IMR-90 (cell line): ENCODE results near the gene MOV10L1. TPM values are rescaled to one million over a fixed set of nuclear protein-coding genes. Genes with fewer than 3 reads are reported as not detected.

Experiments
- ATAC-seq: fragments of 200-7000 bp; cut with Tn5 transposase; 2 replicates; pipeline ENCODE4 v1.9.1; 2020; ENCODE audit warnings: low read depth, mild to moderate bottlenecking, moderate library complexity
- BruUV-seq: library from RNA; stranded (reverse); fragments of 400-500 nt; replicated peaks from 2 replicates; lab custom pipeline; 2021; lab: Mats Ljungman, UMichigan
- CTCF ChIA-PET: fragments of 300-600 bp; formaldehyde crosslinking; extraction: SDS; loops from one replicate; lab custom pipeline; 2021; ENCODE audit warnings: antibody characterized with exemption; lab: Yijun Ruan, JAX
- POLR2A ChIA-PET: fragments of 300-600 bp; sonication (Branson Sonifier 250); formaldehyde crosslinking; loops from one replicate; lab custom pipeline; 2022; ENCODE audit warnings: antibody characterized with exemption; ENCODE audit not compliant: unreplicated experiment; lab: Charles Lee
- DNase-seq: peaks from one replicate; pipeline ENCODE4 v3.0.0; 2013
- H2AFZ ChIP-seq: replicated peaks from 2 replicates; pipeline ENCODE3; 2013; ENCODE audit warnings: low read length, mild to moderate bottlenecking; ENCODE audit not compliant: poor library complexity
- H2AK5ac ChIP-seq: 2 replicates; pipeline ENCODE4 v1.6.1; 2013; ENCODE audit warnings: low read depth, low read length, inconsistent platforms
- H2AK9ac ChIP-seq: replicated peaks from 2 replicates; pipeline ENCODE3; 2013; ENCODE audit warnings: mild to moderate bottlenecking, low read depth, low read length, moderate library complexity; ENCODE audit not compliant: poor library complexity
- H2BK120ac ChIP-seq: 2 replicates; pipeline ENCODE4 v1.6.1; 2013; ENCODE audit warnings: low read depth, low read length, inconsistent platforms
- H2BK15ac ChIP-seq: 3 replicates; pipeline ENCODE4 v1.6.1; 2013; ENCODE audit warnings: low read depth, low read length, inconsistent platforms
- H2BK20ac ChIP-seq: 2 replicates; pipeline ENCODE4 v1.6.1; 2013; ENCODE audit warnings: low read depth, mild to moderate bottlenecking, inconsistent platforms, low read length, moderate library complexity
- H2BK5ac ChIP-seq: 2 replicates; pipeline ENCODE4 v1.6.1; 2013; ENCODE audit warnings: mild to moderate bottlenecking, low read depth, low read length, inconsistent platforms; ENCODE audit not compliant: poor library complexity, severe bottlenecking
- H3K14ac ChIP-seq: replicated peaks from 2 replicates; pipeline ENCODE4 v1.6.1; 2013; ENCODE audit warnings: low read depth, low read length, inconsistent platforms
- H3K18ac ChIP-seq: 2 replicates; pipeline ENCODE4 v1.6.1; 2013; ENCODE audit warnings: low read depth, low read length, control low read depth
- H3K23ac ChIP-seq: 2 replicates; pipeline ENCODE4 v1.6.1; 2013; ENCODE audit warnings: low read depth, low read length, inconsistent platforms
- H3K27ac ChIP-seq: 2 replicates; pipeline ENCODE4 v1.5.1; 2013; ENCODE audit warnings: mild to moderate bottlenecking, control low read depth, low read length; ENCODE audit not compliant: insufficient read depth
- H3K27me3 ChIP-seq: 2 replicates; pipeline ENCODE4 v1.6.1; 2013; ENCODE audit warnings: low read length; ENCODE audit not compliant: control insufficient read depth, insufficient read depth
- H3K36me3 ChIP-seq: 2 replicates; pipeline ENCODE4 v1.6.1; 2013; ENCODE audit warnings: low read length, mixed read lengths; ENCODE audit not compliant: control insufficient read depth, insufficient read depth
- H3K4ac ChIP-seq: 2 replicates; pipeline ENCODE4 v1.6.1; 2013; ENCODE audit warnings: low read depth, low read length, inconsistent platforms
- H3K4me1 ChIP-seq: 2 replicates; pipeline ENCODE4 v1.6.1; 2013; ENCODE audit warnings: low read length, mixed read lengths; ENCODE audit not compliant: control insufficient read depth, insufficient read depth
- H3K4me2 ChIP-seq: 2 replicates; pipeline ENCODE4 v1.6.1; 2013; ENCODE audit warnings: low read depth, mild to moderate bottlenecking, control low read depth, low read length, moderate library complexity
- H3K4me3 ChIP-seq: 2 replicates; pipeline ENCODE4 v1.5.1; 2013; ENCODE audit warnings: low read depth, mild to moderate bottlenecking, control low read depth, low read length, moderate library complexity; ENCODE audit not compliant: insufficient read depth
- H3K56ac ChIP-seq: 2 replicates; pipeline ENCODE4 v1.6.1; 2013; ENCODE audit warnings: low read length, inconsistent platforms; ENCODE audit not compliant: insufficient read depth; ENCODE audit errors: extremely low read depth
- H3K79me1 ChIP-seq, 2 experiments: 2 replicates each; pipeline ENCODE4 v1.6.1; 2013; ENCODE audit warnings: low read length in 2 of 2, inconsistent platforms in 1 of 2, low read depth in 1 of 2
- H3K9ac ChIP-seq: 2 replicates; pipeline ENCODE4 v1.6.1; 2013; ENCODE audit warnings: low read depth, low read length, control low read depth
- H3K9me1 ChIP-seq: 2 replicates; pipeline ENCODE4 v1.6.1; 2013; ENCODE audit warnings: low read length, inconsistent platforms; ENCODE audit not compliant: insufficient read depth
- H3K9me3 ChIP-seq: 2 replicates; pipeline ENCODE4 v1.6.1; 2013; ENCODE audit warnings: low read length; ENCODE audit not compliant: control insufficient read depth, insufficient read depth
- H4K20me1 ChIP-seq: 2 replicates; pipeline ENCODE4 v1.6.1; 2013; ENCODE audit warnings: low read length, inconsistent platforms; ENCODE audit not compliant: insufficient read depth
- H4K5ac ChIP-seq: 2 replicates; pipeline ENCODE4 v1.6.1; 2013; ENCODE audit warnings: mild to moderate bottlenecking, low read depth, low read length, control low read depth
- H4K8ac ChIP-seq, 2 experiments: 2 replicates each; pipeline ENCODE4 v1.6.1; 2013; ENCODE audit warnings: low read depth in 2 of 2, low read length in 2 of 2, control low read depth in 1 of 2, inconsistent platforms in 1 of 2
- H4K91ac ChIP-seq: 2 replicates; pipeline ENCODE4 v1.6.1; 2013; ENCODE audit warnings: low read depth, low read length, inconsistent platforms; ENCODE audit not compliant: insufficient read depth
- BHLHE40 ChIP-seq: fragments of 150-350 bp; IDR thresholded peaks from 2 replicates; pipeline ENCODE4 v1.6.1; 2016; ENCODE audit warnings: mild to moderate bottlenecking, low read depth, low read length
- CEBPB ChIP-seq: IDR thresholded peaks from 2 replicates; pipeline ENCODE4 v1.6.1; 2012; ENCODE audit warnings: low read depth, low read length, improper control_type of control experiment
- CHD1 ChIP-seq: IDR thresholded peaks from 2 replicates; pipeline ENCODE4 v1.6.1; 2012; ENCODE audit warnings: low read depth, low read length, improper control_type of control experiment
- FOS ChIP-seq: fragments of 150-350 bp; IDR thresholded peaks from 2 replicates; pipeline ENCODE4 v1.6.1; 2016; ENCODE audit warnings: low read depth, low read length
- MXI1 ChIP-seq: IDR thresholded peaks from 2 replicates; pipeline ENCODE4 v1.6.1; 2012; ENCODE audit warnings: low read depth, mild to moderate bottlenecking, low read length, moderate library complexity, borderline replicate concordance
- SMC3 ChIP-seq: fragments of 150-350 bp; IDR thresholded peaks from 2 replicates; pipeline ENCODE4 v1.6.1; 2016; ENCODE audit warnings: low read depth, mild to moderate bottlenecking, antibody characterized with exemption, low read length, moderate library complexity
- WGBS, 2 experiments: methylation state at CpG; one replicate each; pipeline versions ENCODE4 v1.1.5 to v1.1.7; 2013; ENCODE audit warnings: missing lambda C conversion rate in 2 of 2; ENCODE audit not compliant: insufficient read length in 1 of 2; ENCODE audit errors: extremely low coverage in 2 of 2; 5-methylcytosine and 5-hydroxymethylcytosine counted together
- dilution Hi-C: fragments of 300-500 bp; cut with HindIII; formaldehyde crosslinking; loops from one replicate; pipeline ENCODE4 v1.14.3; 2018; ENCODE audit warnings: low sequenced_read_pairs; ENCODE audit not compliant: unreplicated experiment
- in situ Hi-C: fragments of 300-500 bp; cut with MboI; formaldehyde crosslinking; loops from 3 replicates; pipeline ENCODE4 v1.14.3; 2019; ENCODE audit warnings: low sequenced_read_pairs, inconsistent platforms, mixed read lengths
- intact Hi-C: fragments of 100-400 bp; cut with micrococcal nuclease; formaldehyde crosslinking; loops from 2 replicates; pipeline ENCODE4 v1.10.0; 2022
- polyA plus RNA-seq, 3 experiments: library from polyadenylated mRNA; depleted of rRNA; stranded (reverse); fragments of >200 nt; gene quantifications; 2 replicates each; pipeline ENCODE4 v1.2.3, GENCODE V29; 2012; ENCODE audit warnings: low replicate concordance in 1 of 3
- total RNA-seq: library from RNA; depleted of rRNA; stranded (reverse); fragments of >200 nt; gene quantifications from 2 replicates; pipeline ENCODE4 v1.2.3, GENCODE V29; 2012

The MOV10L1 gene
- total and polyA plus RNA-seq, 2 of the 4 experiments (the other 2 are of a cell fraction): 0.72 to 1.4 TPM

- Histone ChIP-seq H3K9ac (no peak overlapping the region), H3K4ac (no peak overlapping the region), H2BK120ac (no peak overlapping the region), H2BK5ac (no peak overlapping the region), H3K4me3 (no peak overlapping the region), H3K4me2 (no peak overlapping the region), H3K18ac (no peak overlapping the region), H3K27ac (no peak overlapping the region), H3K36me3 (no peaks in the 10 kb centered on the region), H4K91ac (no peak overlapping the region), H3K9me3 (peaks cover 16% of the 10 kb centered on the region), H2AK9ac (no peak overlapping the region), H2BK15ac (no peak overlapping the region), H3K56ac (no peak overlapping the region), H2AFZ (no peak overlapping the region), H4K20me1 (no peaks in the 10 kb centered on the region), H4K8ac (no peak overlapping the region), H4K5ac (no peak overlapping the region), H2AK5ac (no peak overlapping the region), H2BK20ac (no peak overlapping the region), H3K14ac (no peak overlapping the region), H3K23ac (no peak overlapping the region), H3K79me1 (no peaks in the 10 kb centered on the region), H3K27me3 (peaks cover 33% of the 10 kb centered on the region), H3K9me1 (no peaks in the 10 kb centered on the region), H3K4me1 (no peaks in the 10 kb centered on the region)
- in situ Hi-C loops: no loop called here
- ChIA-PET POLR2A (no interaction called here), CTCF (interaction anchor here (1.3 kb wide), 1 partner anchor 11 kb away, joined by 3 read pairs; no protein-coding TSS in a partner anchor)
- intact Hi-C loops: no loop called here
- dilution Hi-C loops: no loop called here
- ATAC-seq (no peak), DNase-seq (no peak)
- no peak for TF ChIP-seq CHD1
- TF ChIP-seq SMC3: no peak
- TF ChIP-seq BHLHE40: no peak
- no peak for TF ChIP-seq FOS
- TF ChIP-seq MXI1: no peak
- TF ChIP-seq CEBPB: no peak
- no TSS peak for BruUV-seq
- WGBS, 2 experiments: 83% methylated on average over 6 of the region's 17 CpGs; no CpG with 5 or more reads in 1 of the 2 experiments
Measured at GRCh38 chr22:50041361-50042065, 48.3 kb upstream of the MOV10L1 start.
